A549 (cell line): ENCODE data around the gene UTS2B. TPM values are rescaled to one million over a fixed set of nuclear protein-coding genes. Genes with fewer than 3 reads are reported as not detected.
A peak's percentile ranks its signal among the peaks of the same experiment; 100 is the strongest.

Experiments
- ATAC-seq, 2 experiments: fragments of 200-7000 bp in 1 of 2; fragments of >200 bp in 1 of 2; cut with Nextera tagmentation in 1 of 2; cut with Tn5 transposase in 1 of 2; 3 replicates each; pipeline versions ENCODE4 v1.8.0 to v1.9.1; 2018 to 2020; ENCODE audit warnings: mild to moderate bottlenecking in 1 of 2, moderate library complexity in 1 of 2
- CTCF ChIA-PET: fragments of 300-600 bp; sonication (Branson Sonifier 250); formaldehyde crosslinking; extraction: SDS; loops from one replicate; lab custom pipeline; 2021; ENCODE audit warnings: antibody characterized with exemption, inconsistent platforms; lab: Yijun Ruan, JAX
- POLR2A ChIA-PET: fragments of 350-600 bp; formaldehyde crosslinking; extraction: SDS; loops from one replicate; lab custom pipeline; 2021; ENCODE audit warnings: antibody characterized with exemption, inconsistent platforms; lab: Yijun Ruan, JAX
- DNase-seq, 2 experiments: peaks; one replicate each; pipeline versions ENCODE4 v3.0.0 to v3.0.0-alpha.2; 2011 to 2016; ENCODE audit warnings: low read depth in 1 of 2, low spot score in 1 of 2
- FAIRE-seq: peaks from 2 replicates; lab custom pipeline; 2011; peaks lifted over from hg19 to GRCh38; lab: Jason Lieb, UNC
- H3K27ac ChIP-seq, 2 experiments: fragments of >200 bp; sonication (Bioruptor Twin); formaldehyde crosslinking; 3 replicates each; pipeline ENCODE4 v1.5.1; 2016 to 2017
- H3K4me1 ChIP-seq: fragments of >200 bp; sonication (Bioruptor Twin); formaldehyde crosslinking; 3 replicates; pipeline ENCODE4 v1.6.1; 2016
- H3K4me2 ChIP-seq: fragments of >200 bp; sonication (Bioruptor Twin); formaldehyde crosslinking; 3 replicates; pipeline ENCODE4 v1.6.1; 2016
- H3K4me3 ChIP-seq: fragments of >200 bp; sonication (Bioruptor Twin); formaldehyde crosslinking; 3 replicates; pipeline ENCODE4 v1.5.1; 2016
- H3K9me3 ChIP-seq: fragments of >200 bp; sonication (Bioruptor Twin); formaldehyde crosslinking; 3 replicates; pipeline ENCODE4 v1.6.1; 2016
- BHLHE40 ChIP-seq: IDR thresholded peaks from 2 replicates; pipeline ENCODE4 v1.6.1; 2012; ENCODE audit warnings: low read depth, low read length, inconsistent platforms
- CBX8 ChIP-seq: fragments of 200-600 bp; sonication (generic); IDR thresholded peaks from 2 replicates; pipeline ENCODE4 v1.6.1; 2016
- EP300 ChIP-seq, 2 experiments: fragments of >200 bp; sonication (Bioruptor Twin); formaldehyde crosslinking; IDR thresholded peaks; 2 replicates in 1 of 2; 3 replicates in 1 of 2; pipeline ENCODE4 v1.6.1; 2016 to 2017
- ESRRA ChIP-seq: fragments of 150-350 bp; IDR thresholded peaks from 2 replicates; pipeline ENCODE4 v1.6.1; 2014; ENCODE audit warnings: mild to moderate bottlenecking, low read length, borderline replicate concordance
- FOSB ChIP-seq: fragments of 250-450 bp; sonication (Bioruptor Pico); IDR thresholded peaks from 2 replicates; pipeline ENCODE4 v1.5.0; 2020; ENCODE audit warnings: mild to moderate bottlenecking, moderate library complexity
- FOSL2 ChIP-seq, 2 experiments: fragments of 450-650 bp in 1 of 2; fragments of >200 bp in 1 of 2; sonication (Bioruptor Twin) in 1 of 2; formaldehyde crosslinking; IDR thresholded peaks; 2 replicates each; pipeline versions ENCODE4 v1.5.0 to v1.6.1; 2016 to 2020; ENCODE audit warnings: mild to moderate bottlenecking in 1 of 2, moderate library complexity in 1 of 2
- FOXS1 ChIP-seq: fragments of 250-450 bp; sonication (Bioruptor Pico); IDR thresholded peaks from 2 replicates; pipeline ENCODE4 v1.5.0; 2020; ENCODE audit warnings: mild to moderate bottlenecking, moderate library complexity
- GATA3 ChIP-seq: IDR thresholded peaks from 2 replicates; pipeline ENCODE4 v1.6.1; 2012; ENCODE audit warnings: borderline replicate concordance
- HDAC2 ChIP-seq: fragments of 200-600 bp; sonication (generic); IDR thresholded peaks from 2 replicates; pipeline ENCODE4 v1.6.1; 2016
- HMGXB4 ChIP-seq: fragments of 250-450 bp; sonication (Bioruptor Pico); IDR thresholded peaks from 2 replicates; pipeline ENCODE4 v1.5.0; 2021; ENCODE audit warnings: mild to moderate bottlenecking, moderate library complexity, borderline replicate concordance
- HOXA7 ChIP-seq: fragments of 250-450 bp; sonication (Bioruptor Pico); IDR thresholded peaks from 2 replicates; pipeline ENCODE4 v1.5.0; 2020; ENCODE audit warnings: mild to moderate bottlenecking, moderate library complexity
- HOXB13 ChIP-seq: fragments of 250-450 bp; sonication (Bioruptor Pico); IDR thresholded peaks from 2 replicates; pipeline ENCODE4 v1.5.0; 2020; ENCODE audit warnings: low read depth, mild to moderate bottlenecking, moderate library complexity
- HOXB5 ChIP-seq: fragments of 250-450 bp; sonication (Bioruptor Pico); IDR thresholded peaks from 2 replicates; pipeline ENCODE4 v1.5.0; 2020; ENCODE audit warnings: mild to moderate bottlenecking, moderate library complexity
- JUN ChIP-seq, 2 experiments: fragments of >200 bp; sonication (Bioruptor Twin); formaldehyde crosslinking; IDR thresholded peaks; 2 replicates in 1 of 2; 3 replicates in 1 of 2; pipeline ENCODE4 v1.6.1; 2016 to 2017
- JUNB ChIP-seq: fragments of >200 bp; sonication (Bioruptor Twin); formaldehyde crosslinking; IDR thresholded peaks from 2 replicates; pipeline ENCODE4 v1.6.1; 2016
- MAFK ChIP-seq: fragments of 450-650 bp; IDR thresholded peaks from 2 replicates; pipeline ENCODE4 v1.6.1; 2014; ENCODE audit not compliant: partially characterized antibody
- MAZ ChIP-seq: fragments of 150-350 bp; IDR thresholded peaks from 2 replicates; pipeline ENCODE4 v1.6.1; 2014; ENCODE audit warnings: antibody characterized with exemption, low read depth, low read length, borderline replicate concordance
- MYC ChIP-seq: IDR thresholded peaks from 2 replicates; pipeline ENCODE4 v1.6.1; 2012; ENCODE audit warnings: mild to moderate bottlenecking, inconsistent platforms, low read length, improper control_type of control experiment, borderline replicate concordance
- NFE2L2 ChIP-seq: fragments of 150-350 bp; conservative IDR thresholded peaks from 2 replicates; pipeline ENCODE4 v1.6.1; 2014; ENCODE audit warnings: low read length
- NPAS2 ChIP-seq: fragments of 250-450 bp; sonication (Bioruptor Pico); IDR thresholded peaks from 2 replicates; pipeline ENCODE4 v1.8.0; 2022; ENCODE audit warnings: mild to moderate bottlenecking, moderate library complexity, borderline replicate concordance
- NR3C1 ChIP-seq: fragments of >200 bp; sonication (Bioruptor Twin); formaldehyde crosslinking; IDR thresholded peaks from 3 replicates; pipeline ENCODE4 v1.6.1; 2017
- PHF8 ChIP-seq: fragments of 200-600 bp; sonication (generic); IDR thresholded peaks from 2 replicates; pipeline ENCODE4 v1.6.1; 2016; ENCODE audit warnings: low read depth, mild to moderate bottlenecking, antibody characterized with exemption, moderate library complexity, borderline replicate concordance
- POLR2AphosphoS2 ChIP-seq: conservative IDR thresholded peaks from 2 replicates; pipeline ENCODE4 v1.6.1; 2012; ENCODE audit warnings: low read length, improper control_type of control experiment, inconsistent platforms
- RARB ChIP-seq: fragments of 250-450 bp; sonication (Bioruptor Pico); IDR thresholded peaks from 2 replicates; pipeline ENCODE4 v1.8.0; 2021; ENCODE audit warnings: mild to moderate bottlenecking, moderate library complexity
- RCOR1 ChIP-seq: fragments of 150-350 bp; IDR thresholded peaks from 2 replicates; pipeline ENCODE4 v1.6.1; 2014; ENCODE audit warnings: antibody characterized with exemption, low read length, low read depth
- RFX5 ChIP-seq: fragments of 450-650 bp; IDR thresholded peaks from 2 replicates; pipeline ENCODE4 v1.7.1; 2014; ENCODE audit warnings: antibody characterized with exemption, mild to moderate bottlenecking, moderate library complexity
- SMC3 ChIP-seq: fragments of >200 bp; sonication (Bioruptor Twin); formaldehyde crosslinking; IDR thresholded peaks from 3 replicates; pipeline ENCODE4 v1.6.1; 2018; ENCODE audit warnings: inconsistent platforms
- TP53 ChIP-seq: fragments of 250-450 bp; sonication (Bioruptor Pico); IDR thresholded peaks from 2 replicates; pipeline ENCODE4 v1.5.0; 2021; ENCODE audit warnings: mild to moderate bottlenecking, moderate library complexity
- ZNF302 ChIP-seq: fragments of 250-450 bp; sonication (Bioruptor Pico); IDR thresholded peaks from 2 replicates; pipeline ENCODE4 v1.9.0; 2021; ENCODE audit warnings: inconsistent platforms, mild to moderate bottlenecking, moderate library complexity
- WGBS: methylation state at CpG from one replicate; pipeline ENCODE4 v1.1.6; 2017; ENCODE audit errors: missing lambda C conversion rate; 5-methylcytosine and 5-hydroxymethylcytosine counted together
- polyA plus RNA-seq, 4 experiments: library from polyadenylated mRNA; depleted of rRNA in 3 of 4; stranded (reverse); fragments of >200 nt; fragmentation: RNase III in 1 of 4; extraction: RNeasy Plus Mini Kit Qiagen cat#74134 plus additional on column Dnase treatment in 1 of 4; gene quantifications; 2 replicates in 3 of 4; 3 replicates in 1 of 4; pipeline ENCODE4 v1.2.3, GENCODE V29; 2011 to 2017
- TF ChIP-seq, protein P1 (sequence below): fragments of >200 bp; sonication (Bioruptor Twin); formaldehyde crosslinking; IDR thresholded peaks from 2 replicates; pipeline ENCODE4 v1.6.1; 2016
- TF ChIP-seq, protein P2 (sequence below): IDR thresholded peaks from 2 replicates; pipeline ENCODE4 v1.6.1; 2012
- TF ChIP-seq, protein P3 (sequence below): fragments of >200 bp; sonication (Bioruptor Twin); formaldehyde crosslinking; IDR thresholded peaks from 3 replicates; pipeline ENCODE4 v1.6.1; 2016
- TF ChIP-seq, protein P4 (sequence below): fragments of 150-350 bp; IDR thresholded peaks from 2 replicates; pipeline ENCODE4 v1.6.1; 2014; ENCODE audit warnings: low read depth, mild to moderate bottlenecking, low read length

Gene UTS2B
- polyA plus RNA-seq, 2 of the 4 experiments (the other 2 are of a cell fraction): 0.16 TPM; not detected in 1

DNA sequence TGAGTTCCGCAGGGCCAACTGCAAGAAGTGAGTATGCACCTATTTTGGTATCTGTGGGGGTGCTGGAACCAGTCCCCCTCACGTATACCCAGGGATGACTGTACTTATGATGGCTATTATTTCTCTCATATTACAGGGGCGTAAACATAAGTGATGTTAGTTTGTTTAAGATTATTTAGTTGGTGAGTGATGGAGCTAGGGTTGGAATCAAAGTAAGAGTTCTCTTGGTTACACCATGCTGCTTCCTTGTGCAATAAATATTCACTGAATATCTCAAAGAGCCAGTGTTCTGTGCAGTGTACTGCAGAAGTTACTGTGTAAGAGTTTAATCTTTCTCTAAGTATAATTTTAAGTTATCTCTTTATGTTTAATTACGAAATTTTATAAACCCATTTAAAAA, 12.8 kb upstream of the UTS2B start (continued):
- TF ChIP-seq FOSL2 (IDR thresholded peaks at IDR 0.05) (no peak), FOSL2 (CRISPR knock-in tag; IDR thresholded peaks at IDR 0.05) (no peak), RFX5 (no peak), FOSB (CRISPR knock-in tag) (no peak), HDAC2 (no peak), FOXS1 (no peak), JUNB (no peak), ESRRA (no peak), HOXB13 (CRISPR knock-in tag) (no peak)
- TF ChIP-seq, protein P1, sequence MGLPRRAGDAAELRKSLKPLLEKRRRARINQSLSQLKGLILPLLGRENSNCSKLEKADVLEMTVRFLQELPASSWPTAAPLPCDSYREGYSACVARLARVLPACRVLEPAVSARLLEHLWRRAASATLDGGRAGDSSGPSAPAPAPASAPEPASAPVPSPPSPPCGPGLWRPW: no peak
- TF ChIP-seq, all 56 proteins: peak for 0

DNA sequence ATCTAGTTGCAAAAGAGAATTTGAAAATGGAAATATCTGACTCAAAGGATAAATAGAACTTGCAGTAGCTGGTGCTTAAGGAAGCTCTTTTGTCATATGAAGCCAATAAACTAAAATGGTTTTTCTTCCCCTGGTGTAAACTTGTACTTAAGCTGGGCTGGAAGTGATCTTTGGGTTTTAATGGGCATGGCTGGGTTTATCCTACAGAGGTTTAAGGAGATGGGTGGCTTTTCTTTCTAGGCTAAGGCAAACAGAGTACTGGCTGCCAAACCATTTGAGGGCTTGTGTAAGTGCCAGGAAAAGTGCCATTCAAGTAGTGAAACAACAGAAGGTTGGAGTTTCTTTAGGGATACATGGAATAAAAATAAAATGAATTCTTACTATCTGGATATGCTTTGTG, 12.1 kb upstream of the UTS2B start:
- no peak for FAIRE-seq
- H3K9me3 ChIP-seq: no peaks in the 10 kb centered on the region
- no peak overlapping the region for H3K27ac ChIP-seq
- ATAC-seq: no peak
- TF ChIP-seq MYC (no peak), TP53 (CRISPR knock-in tag) (no peak), SMC3 (no peak), PHF8 (no peak), ZNF302 (CRISPR knock-in tag) (no peak), RARB (CRISPR knock-in tag) (no peak)
- TF ChIP-seq, all 56 proteins: peak for 0
- ChIA-PET CTCF (no interaction called here), POLR2A (no interaction called here)
- Histone ChIP-seq H3K4me3 (no peak overlapping the region), H3K4me1 (peaks cover 40% of the 10 kb centered on the region), H3K4me2 (0 out of 3 replicates have a peak overlapping the region, but pooled peaks have one; percentile 28)
- no peak for DNase-seq

DNA sequence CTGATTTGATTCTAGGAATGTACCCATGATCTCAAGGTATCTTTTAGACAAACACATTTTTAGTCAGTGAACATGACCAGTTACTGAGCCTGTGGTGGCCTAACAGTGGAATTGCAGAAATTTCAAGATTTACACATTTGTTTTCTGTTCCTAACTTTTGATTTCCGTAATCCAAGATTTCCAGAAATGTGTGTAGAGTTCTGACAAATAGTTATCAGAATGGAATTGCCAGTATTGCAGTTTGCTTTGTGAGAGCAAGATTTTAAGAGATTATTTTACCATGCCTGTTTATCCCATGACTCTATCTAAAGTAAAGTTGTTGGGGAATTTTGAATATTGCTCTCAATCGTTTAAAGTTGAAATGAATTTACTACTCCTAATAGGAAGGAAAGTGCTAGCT, 11.7 kb upstream of the UTS2B start:
- 79% methylated on average over 2 of the region's 2 CpGs for WGBS
- CTCF ChIA-PET: no interaction called here
- no peak overlapping the region for H3K27ac ChIP-seq
- H3K9me3 ChIP-seq: no peaks in the 10 kb centered on the region
- H3K4me3 ChIP-seq: no peak overlapping the region
- POLR2A ChIA-PET: no interaction called here
- no peak for FAIRE-seq
- peaks cover 43% of the 10 kb centered on the region for H3K4me1 ChIP-seq
- H3K4me2 ChIP-seq: no peak overlapping the region
- ATAC-seq: no peak
- DNase-seq: no peak
- no peak for TF ChIP-seq JUN (IDR thresholded peaks at IDR 0.05)
- no peak for TF ChIP-seq GATA3
- TF ChIP-seq, protein P2, sequence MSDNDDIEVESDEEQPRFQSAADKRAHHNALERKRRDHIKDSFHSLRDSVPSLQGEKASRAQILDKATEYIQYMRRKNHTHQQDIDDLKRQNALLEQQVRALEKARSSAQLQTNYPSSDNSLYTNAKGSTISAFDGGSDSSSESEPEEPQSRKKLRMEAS: no peak
- no peak for TF ChIP-seq NR3C1
- no peak for TF ChIP-seq RFX5
- no peak for TF ChIP-seq FOSL2 (IDR thresholded peaks at IDR 0.05)
- no peak for TF ChIP-seq FOSL2 (CRISPR knock-in tag; IDR thresholded peaks at IDR 0.05)
- TF ChIP-seq HOXB13 (CRISPR knock-in tag): no peak
- no peak for TF ChIP-seq POLR2AphosphoS2
- TF ChIP-seq NPAS2: no peak
- TF ChIP-seq, protein P3, sequence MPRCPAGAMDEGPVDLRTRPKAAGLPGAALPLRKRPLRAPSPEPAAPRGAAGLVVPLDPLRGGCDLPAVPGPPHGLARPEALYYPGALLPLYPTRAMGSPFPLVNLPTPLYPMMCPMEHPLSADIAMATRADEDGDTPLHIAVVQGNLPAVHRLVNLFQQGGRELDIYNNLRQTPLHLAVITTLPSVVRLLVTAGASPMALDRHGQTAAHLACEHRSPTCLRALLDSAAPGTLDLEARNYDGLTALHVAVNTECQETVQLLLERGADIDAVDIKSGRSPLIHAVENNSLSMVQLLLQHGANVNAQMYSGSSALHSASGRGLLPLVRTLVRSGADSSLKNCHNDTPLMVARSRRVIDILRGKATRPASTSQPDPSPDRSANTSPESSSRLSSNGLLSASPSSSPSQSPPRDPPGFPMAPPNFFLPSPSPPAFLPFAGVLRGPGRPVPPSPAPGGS: no peak
- no peak for TF ChIP-seq CBX8
- no peak for TF ChIP-seq MAFK

DNA sequence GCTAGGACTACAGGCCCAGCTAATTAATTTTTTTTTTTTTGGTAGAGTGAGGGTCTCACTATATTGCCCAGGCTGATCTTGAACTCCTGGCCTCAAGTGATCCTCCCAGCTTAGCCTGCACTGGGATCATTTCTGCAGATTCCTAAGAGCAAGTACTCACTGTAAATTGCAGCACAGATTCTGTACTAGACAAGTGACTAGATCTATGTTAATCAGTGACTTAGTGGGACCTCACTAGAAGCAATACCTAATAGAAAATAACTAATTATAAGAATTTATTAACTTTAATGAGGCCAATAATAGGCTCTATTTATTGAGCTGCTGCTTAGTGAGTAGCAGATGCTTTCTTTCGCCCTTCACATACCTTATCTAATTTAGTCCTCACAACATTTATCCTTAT, 10.6 kb upstream of the UTS2B start:
- FAIRE-seq: no peak
- Histone ChIP-seq H3K4me2 (no peak overlapping the region), H3K9me3 (no peaks in the 10 kb centered on the region), H3K4me3 (no peak overlapping the region), H3K4me1 (peaks cover 50% of the 10 kb centered on the region), H3K27ac (no peak overlapping the region)
- WGBS: 91% methylated on average over 1 of the region's 1 CpG
- no peak for DNase-seq
- ChIA-PET POLR2A (no interaction called here), CTCF (no interaction called here)
- ATAC-seq: no peak
- TF ChIP-seq EP300 (IDR thresholded peaks at IDR 0.05): no peak
- TF ChIP-seq HOXA7 (CRISPR knock-in tag): no peak
- no peak for TF ChIP-seq HMGXB4
- TF ChIP-seq NFE2L2: no peak
- no peak for TF ChIP-seq BHLHE40
- TF ChIP-seq, protein P4, sequence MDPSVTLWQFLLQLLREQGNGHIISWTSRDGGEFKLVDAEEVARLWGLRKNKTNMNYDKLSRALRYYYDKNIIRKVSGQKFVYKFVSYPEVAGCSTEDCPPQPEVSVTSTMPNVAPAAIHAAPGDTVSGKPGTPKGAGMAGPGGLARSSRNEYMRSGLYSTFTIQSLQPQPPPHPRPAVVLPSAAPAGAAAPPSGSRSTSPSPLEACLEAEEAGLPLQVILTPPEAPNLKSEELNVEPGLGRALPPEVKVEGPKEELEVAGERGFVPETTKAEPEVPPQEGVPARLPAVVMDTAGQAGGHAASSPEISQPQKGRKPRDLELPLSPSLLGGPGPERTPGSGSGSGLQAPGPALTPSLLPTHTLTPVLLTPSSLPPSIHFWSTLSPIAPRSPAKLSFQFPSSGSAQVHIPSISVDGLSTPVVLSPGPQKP: no peak
- TF ChIP-seq RCOR1: no peak
- TF ChIP-seq MAZ: no peak
- TF ChIP-seq HOXB5 (CRISPR knock-in tag): no peak
- no peak for TF ChIP-seq HOXB13 (CRISPR knock-in tag)
